H1 (cell line): ENCODE results near the gene SYNJ1. TPM values are rescaled to one million over a fixed set of nuclear protein-coding genes. Genes with fewer than 3 reads are reported as not detected.

ENCODE experiments used
- EGR1 ChIP-seq: IDR thresholded peaks from 2 replicates; pipeline ENCODE4 v1.6.1; 2011; ENCODE audit warnings: low read depth, low read length, borderline replicate concordance
- EP300 ChIP-seq, 2 experiments: IDR thresholded peaks; 1 replicate in 1 of 2; 2 replicates in 1 of 2; pipeline ENCODE4 v1.6.1; 2011 to 2012; ENCODE audit warnings: low read depth in 2 of 2, low read length in 2 of 2, mild to moderate bottlenecking in 2 of 2, borderline replicate concordance in 1 of 2, inconsistent platforms in 1 of 2, moderate library complexity in 1 of 2
- GTF2F1 ChIP-seq: IDR thresholded peaks from 2 replicates; pipeline ENCODE4 v1.6.1; 2012; ENCODE audit warnings: low read depth, low read length, improper control_type of control experiment, borderline replicate concordance
- SIRT6 ChIP-seq: IDR thresholded peaks from one replicate; pipeline ENCODE4 v1.7.1; 2012; ENCODE audit warnings: low read length, inconsistent platforms
- polyA plus RNA-seq, 7 experiments: library from polyadenylated mRNA; depleted of rRNA in 3 of 7; stranded (reverse) in 5 of 7; unstranded in 2 of 7; fragments of >200 nt in 5 of 7; fragments of 200-250 nt in 2 of 7; gene quantifications; 1 replicate in 5 of 7; 2 replicates in 1 of 7; 4 replicates in 1 of 7; pipeline versions ENCODE4 v1.2.1 to v1.2.3, GENCODE V29; 2011 to 2013; ENCODE audit warnings: missing spikeins in 2 of 7, mixed read lengths in 2 of 7
- total RNA-seq: library from RNA; stranded (reverse); fragmentation: NEBNext Ultra II Directional; extraction: Animal tissue kit (Norgen Biotek cat#: 25700); gene quantifications from 2 replicates; pipeline ENCODE4 v1.2.1, GENCODE V29; 2021

SYNJ1 gene
- total and polyA plus RNA-seq, 2 of the 8 experiments (the other 6 are each of a cell fraction or from before 2014, with no cell fraction given): 1.3 to 4.3 TPM

GRCh38 chr21:32748529-32748928 is 20.7 kb upstream of the SYNJ1 start (continued):
- TF ChIP-seq GTF2F1 (no peak), EP300 (IDR thresholded peaks at IDR 0.05; ENCODE audit: borderline replicate concordance in 1 of 2, low read depth in 2 of 2, low read length in 2 of 2) (no peak), SIRT6 (no peak), EGR1 (no peak)
